Suprapubic skin (tissue), 4 donors: Measurements from ENCODE around the gene ZNF597. TPM values are rescaled to one million over a fixed set of nuclear protein-coding genes. Genes with fewer than 3 reads are reported as not detected.

ENCODE experiments used
- DNase-seq, 2 donors: peaks; one replicate each; pipeline ENCODE4 v3.0.0-alpha.2; 2019; ENCODE audit warnings: low spot score in 2 of 2
- H3K27ac ChIP-seq: fragments of 200-600 bp; sonication (generic); one replicate; pipeline ENCODE4 v1.5.1; 2019
- H3K27me3 ChIP-seq: fragments of 200-600 bp; sonication (generic); one replicate; pipeline ENCODE4 v1.5.1; 2019
- H3K36me3 ChIP-seq: fragments of 200-600 bp; sonication (generic); one replicate; pipeline ENCODE4 v1.5.1; 2019
- H3K4me1 ChIP-seq: fragments of 200-600 bp; sonication (generic); one replicate; pipeline ENCODE4 v1.5.1; 2019
- H3K4me3 ChIP-seq: fragments of 200-600 bp; sonication (generic); one replicate; pipeline ENCODE4 v1.5.1; 2019; ENCODE audit warnings: mild to moderate bottlenecking
- H3K9me3 ChIP-seq: fragments of 200-600 bp; sonication (generic); one replicate; pipeline ENCODE4 v1.5.1; 2019
- CTCF ChIP-seq, 2 donors: fragments of 200-600 bp in 1 of 2; fragments of 450-650 bp in 1 of 2; sonication (generic) in 1 of 2; IDR thresholded peaks; one replicate each; pipeline ENCODE4 v1.5.1; 2016 to 2019; ENCODE audit warnings: antibody characterized with exemption in 2 of 2, mild to moderate bottlenecking in 1 of 2, moderate library complexity in 1 of 2
- EP300 ChIP-seq: sonication (generic); formaldehyde crosslinking; IDR thresholded peaks from one replicate; pipeline ENCODE4 v1.6.1; 2017; ENCODE audit warnings: antibody characterized with exemption
- POLR2A ChIP-seq, 2 donors: fragments of 450-650 bp; IDR thresholded peaks; one replicate each; pipeline ENCODE4 v1.6.1; 2017; ENCODE audit warnings: antibody characterized with exemption in 2 of 2, mild to moderate bottlenecking in 2 of 2, moderate library complexity in 2 of 2
- POLR2AphosphoS5 ChIP-seq, 3 donors: sonication (generic); formaldehyde crosslinking; IDR thresholded peaks; one replicate each; pipeline ENCODE4 v1.6.1; 2017; ENCODE audit warnings: antibody characterized with exemption in 3 of 3
- WGBS: methylation state at CpG from one replicate; pipeline ENCODE4 v1.1.5; 2018; 5-methylcytosine and 5-hydroxymethylcytosine counted together
- total RNA-seq, 4 donors: library from RNA; depleted of rRNA; stranded (reverse); fragments of >200 nt; gene quantifications; one replicate each; pipeline ENCODE4 v1.1.0, GENCODE V29; 2016

The ZNF597 gene
- total RNA-seq, 4 donors from 2014 or later, result 1.5 to 4.3 (median 2.4) TPM

DNA sequence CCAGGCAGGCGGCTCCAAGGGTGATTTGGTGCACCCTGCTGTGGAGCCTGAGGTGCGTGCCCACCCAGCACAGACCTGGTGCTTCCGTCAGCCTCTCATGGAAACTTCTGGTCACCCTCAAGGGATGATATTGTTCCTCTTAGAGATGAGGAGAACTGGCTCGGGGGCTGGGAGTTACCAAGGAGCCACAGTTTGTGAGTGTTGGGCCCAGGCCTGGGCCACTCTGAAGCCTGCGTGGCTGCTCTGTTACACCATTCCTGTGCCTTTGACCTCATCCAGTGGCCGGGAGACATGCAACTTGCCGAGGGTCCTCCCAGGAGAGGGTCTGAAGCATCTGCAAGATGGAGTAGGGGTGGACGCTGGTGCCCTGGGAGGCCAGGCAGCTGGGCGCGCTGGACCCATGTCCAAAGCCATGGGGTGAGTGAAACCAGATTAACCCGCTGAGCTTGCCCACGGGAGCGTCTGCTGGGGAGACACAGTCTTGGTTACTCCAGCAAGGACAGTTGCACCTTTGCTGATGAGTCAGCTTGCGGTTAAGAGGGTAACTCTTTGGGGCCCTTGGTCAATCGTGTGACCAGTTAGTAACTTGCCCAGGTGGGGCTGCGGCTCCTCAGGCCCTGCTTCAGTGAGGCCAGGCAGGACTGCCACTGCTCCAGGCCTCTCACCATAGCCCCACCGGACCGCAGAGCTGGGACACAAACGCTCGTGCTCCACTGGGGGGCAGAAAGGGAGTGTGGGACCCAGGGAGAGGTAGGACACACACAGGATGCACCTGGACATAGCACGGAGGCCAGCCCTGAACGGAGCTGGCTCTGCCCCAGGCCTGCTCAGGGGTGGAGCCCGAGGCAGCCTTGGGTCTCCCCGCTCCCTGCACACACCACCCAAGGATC lies 44.5 kb upstream of the ZNF597 start:
- TF ChIP-seq POLR2AphosphoS5 (IDR thresholded peaks at IDR 0.05) (no peak), EP300 (no peak), POLR2A (IDR thresholded peaks at IDR 0.05) (no peak), CTCF (IDR thresholded peaks at IDR 0.05) (no peak)
- no peaks in the 10 kb centered on the region for H3K4me1 ChIP-seq
- peaks cover 50% of the 10 kb centered on the region for H3K36me3 ChIP-seq
- DNase-seq, result no peak
- no peaks in the 10 kb centered on the region for H3K27me3 ChIP-seq
- WGBS, result 82% methylated on average over 19 of the region's 24 CpGs
- no peaks in the 10 kb centered on the region for H3K9me3 ChIP-seq
- H3K27ac ChIP-seq, result no peak overlapping the region
- no peak overlapping the region for H3K4me3 ChIP-seq

GRCh38 chr16:3486506-3487215 lies 43.4 kb upstream of the ZNF597 start:
- Histone ChIP-seq H3K4me1 (no peaks in the 10 kb centered on the region), H3K9me3 (no peaks in the 10 kb centered on the region), H3K27ac (no peak overlapping the region), H3K36me3 (peaks cover 61% of the 10 kb centered on the region), H3K27me3 (no peaks in the 10 kb centered on the region), H3K4me3 (no peak overlapping the region)
- no peak for TF ChIP-seq POLR2AphosphoS5 (IDR thresholded peaks at IDR 0.05)
- no peak for TF ChIP-seq CTCF (IDR thresholded peaks at IDR 0.05)
- no peak for TF ChIP-seq POLR2A (IDR thresholded peaks at IDR 0.05)
- no peak for TF ChIP-seq EP300
- WGBS, result 92% methylated on average over 20 of the region's 24 CpGs
- no peak for DNase-seq

DNA sequence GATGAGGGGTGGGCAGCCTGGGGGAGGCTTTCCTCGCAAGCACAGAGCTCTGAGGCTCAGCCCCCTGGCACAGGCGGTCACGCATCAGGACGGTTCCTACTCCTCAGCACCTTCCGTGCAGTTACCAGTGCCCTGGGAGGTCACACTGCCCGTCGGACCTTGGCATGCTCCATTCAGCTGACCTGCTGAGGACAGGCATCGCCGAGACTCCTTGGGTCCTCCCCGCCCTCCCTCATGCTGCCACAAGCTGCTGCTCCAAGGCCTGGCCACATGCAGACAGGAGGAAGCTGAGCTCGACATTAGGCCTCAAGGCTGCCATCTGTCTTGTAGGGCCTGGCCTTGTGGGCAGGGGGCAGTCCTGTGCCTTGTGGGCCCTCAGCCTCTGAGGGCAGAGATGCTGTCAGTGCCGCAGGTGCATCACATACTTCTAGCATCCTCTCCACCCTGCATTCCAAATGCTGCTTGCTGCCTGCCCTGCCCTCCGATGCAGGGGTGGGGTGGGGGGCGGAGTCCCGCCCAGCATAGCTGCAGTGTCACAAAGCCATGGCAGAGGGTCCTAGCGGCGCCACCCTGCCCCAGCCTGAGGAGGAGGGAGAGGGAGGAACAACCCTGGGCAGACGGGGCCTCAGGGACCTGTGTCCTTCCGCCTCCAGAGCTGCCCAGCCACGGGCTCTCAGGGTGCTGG lies 42.7 kb upstream of the ZNF597 start:
- DNase-seq, result no peak
- Histone ChIP-seq H3K27me3 (no peaks in the 10 kb centered on the region), H3K27ac (no peak overlapping the region), H3K4me3 (no peak overlapping the region), H3K9me3 (no peaks in the 10 kb centered on the region), H3K36me3 (peaks cover 68% of the 10 kb centered on the region), H3K4me1 (no peaks in the 10 kb centered on the region)
- 76% methylated on average over 5 of the region's 20 CpGs for WGBS
- no peak for TF ChIP-seq POLR2A (IDR thresholded peaks at IDR 0.05)
- TF ChIP-seq POLR2AphosphoS5 (IDR thresholded peaks at IDR 0.05), result no peak
- no peak for TF ChIP-seq CTCF (IDR thresholded peaks at IDR 0.05)
- no peak for TF ChIP-seq EP300

DNA sequence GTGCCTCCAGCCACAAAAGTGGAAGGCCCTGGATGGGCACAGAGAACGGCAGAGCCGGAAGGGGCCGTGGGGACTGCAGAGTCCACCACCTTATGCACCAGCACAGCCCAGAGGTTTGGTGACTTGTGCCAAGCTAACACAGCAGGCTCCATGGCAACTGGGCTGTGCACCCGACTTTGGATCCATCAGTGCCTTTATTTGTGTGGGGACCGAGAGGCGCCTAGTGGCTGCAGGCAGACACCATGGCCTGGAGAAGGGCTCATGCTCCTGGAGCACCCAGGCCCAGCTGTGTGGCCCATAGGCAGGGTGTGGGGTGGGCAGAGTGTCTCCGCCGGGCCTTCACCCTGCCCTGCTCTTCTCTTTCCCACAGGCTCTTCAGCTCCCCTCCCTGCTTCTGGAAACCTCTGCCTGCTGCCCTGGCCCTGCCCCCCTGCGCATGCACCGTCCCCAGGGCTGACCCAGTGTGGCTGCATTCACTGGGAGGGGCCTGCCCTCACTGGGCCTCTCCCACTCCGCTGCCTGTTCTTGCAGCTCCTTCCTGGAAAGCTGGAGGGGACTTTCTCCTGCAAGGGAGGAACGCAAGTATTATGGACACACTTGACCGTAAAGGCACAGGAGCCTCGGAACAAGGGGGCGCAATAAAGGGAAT lies 41.9 kb upstream of the ZNF597 start:
- no peak overlapping the region for H3K4me3 ChIP-seq
- H3K4me1 ChIP-seq, result no peaks in the 10 kb centered on the region
- peaks cover 75% of the 10 kb centered on the region for H3K36me3 ChIP-seq
- TF ChIP-seq POLR2A (IDR thresholded peaks at IDR 0.05), result no peak
- no peak for TF ChIP-seq CTCF (IDR thresholded peaks at IDR 0.05)
- no peak for TF ChIP-seq POLR2AphosphoS5 (IDR thresholded peaks at IDR 0.05)
- no peak for TF ChIP-seq EP300
- no peak overlapping the region for H3K27ac ChIP-seq
- no peaks in the 10 kb centered on the region for H3K9me3 ChIP-seq
- DNase-seq, result no peak
- no peaks in the 10 kb centered on the region for H3K27me3 ChIP-seq
- WGBS, result 89% methylated on average over 9 of the region's 15 CpGs
